ACHN (cell line): Measurements from ENCODE around the gene TMEM247.

Source experiments
- DNase-seq: peaks from one replicate; pipeline ENCODE4 v3.0.0-alpha.2; 2015
- in situ Hi-C: cut with HindIII; loops from 2 replicates; pipeline ENCODE4 v1.10.0; 2017; ENCODE audit warnings: low sequenced_read_pairs, low pct_ligation_motif_present, low pct_unique_long_range_greater_than_20kb

The TMEM247 gene

GRCh38 chr2:46528880-46529279 lies 49.5 kb downstream of the TMEM247 start:
- in situ Hi-C loops, result no loop called here
- no peak for DNase-seq

- no peak for DNase-seq
Measured at GRCh38 chr2:46530639-46531038, 51.3 kb downstream of the TMEM247 start.

DNA sequence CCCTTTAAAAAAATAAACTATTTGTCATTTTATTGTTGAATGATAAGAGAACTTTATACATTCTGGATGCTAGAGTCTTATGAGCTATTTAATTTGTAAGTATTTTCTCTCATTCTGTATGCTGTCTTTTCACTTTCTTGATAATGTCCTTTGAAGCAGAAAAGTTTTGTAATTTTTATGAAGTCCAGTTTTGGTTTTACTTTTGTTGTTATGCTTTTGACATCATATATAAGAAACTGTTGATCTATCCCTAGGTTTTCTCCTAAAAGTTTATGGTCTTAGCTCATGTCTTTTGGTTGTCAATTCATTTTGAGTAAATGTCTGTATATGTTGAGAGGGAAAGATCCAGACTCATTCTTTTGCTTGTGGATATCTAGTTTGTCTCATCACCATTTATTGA lies 52.5 kb downstream of the TMEM247 start:
- DNase-seq, result no peak
- in situ Hi-C loops, result no loop called here

More at GRCh38 chr2:46530639-46531038, 51.3 kb downstream of the TMEM247 start:
- in situ Hi-C loops, result no loop called here
